ENCODE results near the gene MYRF. TPM values are rescaled to one million over a fixed set of nuclear protein-coding genes. Genes with fewer than 3 reads are reported as not detected.

The MYRF gene
- total and polyA plus RNA-seq, 8 donors = 6.4 to 527 (median 59.7) TPM

DNA sequence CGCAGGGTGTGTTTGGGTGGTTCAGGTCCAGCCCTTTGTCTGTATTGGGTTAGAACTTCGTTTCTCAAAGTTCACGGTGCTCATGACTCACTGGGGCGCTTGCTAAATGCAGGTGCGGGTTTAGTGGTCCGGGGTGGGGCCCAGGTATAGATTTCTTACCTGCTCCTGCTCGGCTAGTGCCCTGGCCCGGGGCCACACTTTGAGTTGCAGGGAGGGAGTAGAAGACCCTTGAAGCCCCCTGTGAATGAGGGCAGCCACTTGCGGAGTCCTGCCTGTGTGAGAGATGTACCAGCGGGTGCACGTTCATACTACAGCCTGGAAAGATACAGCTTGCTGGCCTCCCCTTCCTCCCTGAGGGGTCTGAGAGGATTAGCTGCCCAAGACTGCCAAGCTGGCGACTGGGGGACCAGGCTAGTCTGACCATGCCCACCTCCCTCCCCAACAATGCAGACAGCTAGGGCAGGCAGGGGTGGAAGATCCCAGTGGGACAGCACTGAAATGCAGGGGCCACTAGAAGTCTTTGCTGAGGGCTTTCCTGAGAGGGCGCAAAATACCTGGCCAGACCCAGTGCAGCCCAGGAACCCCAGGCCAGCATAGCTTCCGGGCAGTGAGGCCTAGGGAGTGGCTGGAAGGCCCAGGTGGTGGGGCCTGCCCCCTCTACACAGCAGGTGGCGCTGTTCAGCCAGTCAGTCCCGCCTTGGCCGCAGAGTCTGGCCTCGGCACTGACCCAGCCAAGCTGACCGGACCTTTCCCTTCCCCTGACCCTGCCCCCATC, 5.1 kb upstream of the MYRF start:
- Histone ChIP-seq H3K9me3 (no peaks in the 10 kb centered on the region), H3K27me3 (peaks cover 0 to 13% (median 0%) of the 10 kb centered on the region in 3 donors), H3K27ac (peak overlapping the region in 4 of 5 donors; percentile 24 to 66 (median 52)), H3K36me3 (peaks cover 0 to 23% (median 12%) of the 10 kb centered on the region in 4 donors), H3K4me1 (peaks cover 12 to 25% (median 14%) of the 10 kb centered on the region in 4 donors), H3K4me3 (no peak overlapping the region)
- intact Hi-C loops (cut with DNase I; ENCODE audit: low total_unique reads) = no loop called here
- 43 to 56% (median 50%) methylated on average over 12 to 19 of the region's 19 CpGs for WGBS, 5 donors
- TF ChIP-seq POLR2A (IDR thresholded peaks at IDR 0.05) (no peak), EP300 (IDR thresholded peaks at IDR 0.05) (no peak), POLR2AphosphoS5 (IDR thresholded peaks at IDR 0.05) (peak in 2 of 3 donors; percentile 48 to 64)
- TF ChIP-seq, protein P1, sequence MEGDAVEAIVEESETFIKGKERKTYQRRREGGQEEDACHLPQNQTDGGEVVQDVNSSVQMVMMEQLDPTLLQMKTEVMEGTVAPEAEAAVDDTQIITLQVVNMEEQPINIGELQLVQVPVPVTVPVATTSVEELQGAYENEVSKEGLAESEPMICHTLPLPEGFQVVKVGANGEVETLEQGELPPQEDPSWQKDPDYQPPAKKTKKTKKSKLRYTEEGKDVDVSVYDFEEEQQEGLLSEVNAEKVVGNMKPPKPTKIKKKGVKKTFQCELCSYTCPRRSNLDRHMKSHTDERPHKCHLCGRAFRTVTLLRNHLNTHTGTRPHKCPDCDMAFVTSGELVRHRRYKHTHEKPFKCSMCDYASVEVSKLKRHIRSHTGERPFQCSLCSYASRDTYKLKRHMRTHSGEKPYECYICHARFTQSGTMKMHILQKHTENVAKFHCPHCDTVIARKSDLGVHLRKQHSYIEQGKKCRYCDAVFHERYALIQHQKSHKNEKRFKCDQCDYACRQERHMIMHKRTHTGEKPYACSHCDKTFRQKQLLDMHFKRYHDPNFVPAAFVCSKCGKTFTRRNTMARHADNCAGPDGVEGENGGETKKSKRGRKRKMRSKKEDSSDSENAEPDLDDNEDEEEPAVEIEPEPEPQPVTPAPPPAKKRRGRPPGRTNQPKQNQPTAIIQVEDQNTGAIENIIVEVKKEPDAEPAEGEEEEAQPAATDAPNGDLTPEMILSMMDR (IDR thresholded peaks at IDR 0.05) = peak in 5 of 7 experiments; percentile 83 to 93 (median 92)
- peak; percentile 91 to 92 for DNase-seq

DNA sequence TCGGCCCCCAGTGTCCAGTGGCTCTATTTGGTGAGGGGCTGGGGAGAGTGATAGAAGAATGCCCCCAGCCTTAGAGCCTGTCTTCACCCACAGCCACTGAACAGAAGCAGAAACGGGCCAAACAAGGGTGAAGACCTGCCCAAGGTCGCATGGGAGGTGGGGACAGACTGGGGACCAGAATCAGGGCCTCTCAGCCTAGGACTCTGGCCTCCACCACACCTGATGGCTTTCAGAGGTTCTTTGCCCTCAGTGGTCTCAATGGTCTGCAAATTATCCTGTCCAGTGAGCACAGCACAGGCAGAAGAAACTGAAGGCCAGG, 4.5 kb upstream of the MYRF start:
- H3K27ac ChIP-seq = peak overlapping the region in 1 of 5 donors; percentile 51
- intact Hi-C loops (cut with DNase I; ENCODE audit: low total_unique reads) = no loop called here

DNA sequence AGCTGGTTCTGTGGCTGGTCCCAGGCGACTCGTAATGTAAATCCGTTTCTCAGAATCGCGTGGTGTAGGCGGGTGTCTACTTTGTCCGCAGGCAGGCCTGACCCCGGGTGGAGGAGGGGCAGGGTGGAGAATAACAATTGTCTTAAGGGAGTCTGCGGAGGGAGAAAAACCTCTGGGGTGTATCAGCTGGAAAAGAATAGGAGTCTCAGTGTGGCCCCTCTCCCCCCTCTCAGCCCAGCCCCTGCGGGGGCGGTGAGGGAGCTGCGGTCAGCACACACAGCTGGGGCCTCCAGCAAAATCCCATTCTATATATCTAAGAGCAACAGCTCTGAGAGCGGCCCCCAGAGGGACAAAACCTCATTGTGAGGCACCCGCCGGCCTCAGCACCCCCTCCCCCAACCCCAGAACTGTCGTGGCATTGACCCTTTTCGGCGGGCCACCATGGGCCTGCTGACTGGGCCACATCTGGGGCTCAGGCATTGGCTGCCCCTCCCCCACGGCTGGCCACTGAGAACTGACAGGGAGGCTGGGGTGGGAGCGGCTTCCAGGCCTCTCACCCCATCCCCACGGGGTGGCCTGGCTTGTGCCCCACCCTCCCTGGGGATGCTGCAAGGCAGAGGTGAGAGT, 2.7 kb upstream of the MYRF start:
- peaks cover 0 to 24% (median 0%) of the 10 kb centered on the region in 3 donors for H3K27me3 ChIP-seq
- intact Hi-C loops (cut with DNase I; ENCODE audit: low total_unique reads) = no loop called here
- peak in 1 of 2 donors; percentile 66 for DNase-seq
- no peak overlapping the region for H3K4me3 ChIP-seq
- TF ChIP-seq EP300 (IDR thresholded peaks at IDR 0.05) (no peak), POLR2A (IDR thresholded peaks at IDR 0.05) (no peak), POLR2AphosphoS5 (IDR thresholded peaks at IDR 0.05) (no peak)
- TF ChIP-seq, protein P1 (IDR thresholded peaks at IDR 0.05) = no peak
- no peak overlapping the region for H3K27ac ChIP-seq
- H3K4me1 ChIP-seq = peaks cover 12 to 24% (median 21%) of the 10 kb centered on the region in 4 donors
- no peaks in the 10 kb centered on the region for H3K9me3 ChIP-seq
- H3K36me3 ChIP-seq = peaks cover 0 to 2% (median under 1%) of the 10 kb centered on the region in 4 donors
- WGBS, 5 donors = 59 to 69% (median 64%) methylated on average over 21 of the region's 21 CpGs

More for the DNA sequence above, 4.5 kb upstream of the MYRF start:
- Histone ChIP-seq H3K4me3 (no peak overlapping the region), H3K27me3 (peaks cover 0 to 18% (median 0%) of the 10 kb centered on the region in 3 donors), H3K4me1 (peaks cover 12 to 23% (median 19%) of the 10 kb centered on the region in 4 donors), H3K36me3 (peaks cover 0 to 17% (median 12%) of the 10 kb centered on the region in 4 donors), H3K9me3 (no peaks in the 10 kb centered on the region)
- WGBS, 5 donors = 0 to 44% (median 36%) methylated on average over 2 to 3 of the region's 3 CpGs
- no peak for DNase-seq
- TF ChIP-seq POLR2A (IDR thresholded peaks at IDR 0.05) = no peak
- TF ChIP-seq, protein P1 (IDR thresholded peaks at IDR 0.05) = no peak
- no peak for TF ChIP-seq POLR2AphosphoS5 (IDR thresholded peaks at IDR 0.05)
- TF ChIP-seq EP300 (IDR thresholded peaks at IDR 0.05) = no peak

DNA sequence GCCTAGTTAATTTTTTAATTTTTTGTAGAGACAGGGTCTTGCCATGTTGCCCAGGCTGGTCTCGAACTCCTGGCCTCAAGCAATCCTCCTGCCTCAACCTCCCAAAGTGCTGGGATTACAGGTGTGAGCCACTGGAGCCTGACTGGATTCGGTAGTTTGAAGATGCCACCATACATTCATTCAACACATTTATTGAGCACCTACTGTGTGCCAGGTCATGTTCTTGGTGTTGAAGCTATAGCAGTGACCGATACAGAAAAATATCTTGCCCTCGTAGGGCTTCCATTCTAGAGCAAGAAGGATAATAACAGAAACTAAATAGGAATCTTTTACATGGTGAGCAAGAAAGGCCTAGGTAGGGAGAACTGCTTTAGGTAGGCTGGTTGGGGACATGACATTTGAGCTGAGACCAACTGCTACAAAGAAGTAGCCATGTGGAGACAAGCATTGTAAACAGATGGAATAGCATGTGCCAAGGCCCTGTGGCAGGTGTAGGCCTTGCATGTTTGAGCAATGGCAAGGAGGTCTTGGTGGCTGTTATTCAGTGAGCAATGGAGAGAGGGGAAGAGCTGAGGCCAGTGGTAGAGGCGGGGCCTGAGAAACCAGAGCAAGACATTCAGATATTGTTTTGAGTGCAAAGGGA, 1.7 kb upstream of the MYRF start:
- H3K4me3 ChIP-seq = no peak overlapping the region
- DNase-seq = no peak
- 97 to 99% (median 98%) methylated on average over 5 of the region's 5 CpGs for WGBS, 5 donors
- no peaks in the 10 kb centered on the region for H3K36me3 ChIP-seq
- H3K9me3 ChIP-seq = no peaks in the 10 kb centered on the region
- H3K4me1 ChIP-seq = peaks cover 15 to 30% (median 27%) of the 10 kb centered on the region in 4 donors
- no peak overlapping the region for H3K27ac ChIP-seq
- TF ChIP-seq EP300 (IDR thresholded peaks at IDR 0.05) = no peak
- TF ChIP-seq POLR2AphosphoS5 (IDR thresholded peaks at IDR 0.05) = no peak
- TF ChIP-seq, protein P1 (IDR thresholded peaks at IDR 0.05) = no peak
- intact Hi-C loops (cut with DNase I; ENCODE audit: low total_unique reads) = no loop called here
- H3K27me3 ChIP-seq = peaks cover 0 to 24% (median 0%) of the 10 kb centered on the region in 3 donors

All from stomach (tissue), 9 donors.